Glomerular visceral epithelial cell (primary cell): ENCODE measurements around the gene SPECC1.
"Not testable (repeated sequence)": the region's sequence is repeated elsewhere in the genome, so short reads cannot be mapped to it uniquely, and the experiment has no call there.

Source experiments
- DNase-seq: peaks from one replicate; pipeline ENCODE4 v3.0.0-alpha.2; 2016; ENCODE audit errors: extremely low spot score

The SPECC1 gene

DNA sequence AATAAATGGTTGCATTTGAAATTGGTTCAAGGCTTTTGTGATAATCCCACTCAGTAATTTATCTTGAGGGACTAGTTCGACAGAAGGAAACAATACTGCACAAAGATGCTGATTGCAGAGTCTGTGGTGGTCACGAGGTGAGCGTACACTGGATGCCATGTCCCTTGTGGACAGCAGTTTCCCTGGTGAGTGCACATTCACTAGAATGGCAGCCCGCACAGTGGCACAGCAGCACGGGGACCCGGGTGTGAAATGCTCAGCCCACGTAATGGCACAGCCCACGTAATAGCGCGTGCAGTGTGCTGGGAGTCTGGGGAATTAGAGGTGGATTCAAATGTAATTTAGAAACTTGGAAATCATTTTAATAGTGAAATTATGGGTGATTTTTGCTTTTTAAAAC, 304.1 kb downstream of the SPECC1 start:
- DNase-seq, result no peak

DNA sequence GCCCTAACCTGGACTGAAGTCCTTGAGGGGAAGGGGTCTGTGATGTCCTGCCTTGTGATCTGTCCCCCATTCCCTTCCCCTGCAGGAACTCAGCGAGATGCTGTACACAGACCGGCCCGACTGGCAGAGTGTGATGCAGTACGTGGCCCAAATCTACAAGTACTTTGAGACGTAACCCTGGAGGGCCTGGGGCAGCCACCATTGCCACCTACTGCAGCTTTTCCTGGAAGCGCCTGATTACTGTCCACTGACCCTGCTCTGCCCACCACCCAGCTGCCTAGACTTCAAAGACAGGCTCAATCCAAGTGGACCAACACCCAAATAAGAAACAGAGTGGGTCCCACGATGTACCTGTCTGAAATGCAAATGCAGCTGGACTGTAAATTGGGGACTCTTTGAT, 304.7 kb downstream of the SPECC1 start:
- no peak for DNase-seq

DNA sequence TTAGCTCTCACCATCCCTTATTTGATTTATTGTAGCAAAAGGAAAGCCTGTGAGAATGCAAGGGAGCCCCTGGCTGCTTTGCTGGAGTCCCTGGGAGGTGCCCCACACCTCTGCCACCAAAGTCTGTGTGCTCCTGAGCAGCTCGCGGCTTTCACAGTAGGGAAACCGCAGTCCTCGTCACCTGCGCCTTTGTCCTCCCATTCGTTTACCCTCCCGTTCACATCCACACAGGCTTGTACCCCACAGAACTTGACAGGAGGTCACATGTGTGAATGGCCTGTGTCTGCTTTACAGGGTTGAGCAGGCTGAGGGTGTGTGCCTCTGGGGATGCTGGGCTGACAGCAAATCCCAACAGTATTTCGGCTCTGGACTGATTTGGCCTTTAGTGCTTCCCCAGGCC, 305.7 kb downstream of the SPECC1 start:
- no peak for DNase-seq

DNA sequence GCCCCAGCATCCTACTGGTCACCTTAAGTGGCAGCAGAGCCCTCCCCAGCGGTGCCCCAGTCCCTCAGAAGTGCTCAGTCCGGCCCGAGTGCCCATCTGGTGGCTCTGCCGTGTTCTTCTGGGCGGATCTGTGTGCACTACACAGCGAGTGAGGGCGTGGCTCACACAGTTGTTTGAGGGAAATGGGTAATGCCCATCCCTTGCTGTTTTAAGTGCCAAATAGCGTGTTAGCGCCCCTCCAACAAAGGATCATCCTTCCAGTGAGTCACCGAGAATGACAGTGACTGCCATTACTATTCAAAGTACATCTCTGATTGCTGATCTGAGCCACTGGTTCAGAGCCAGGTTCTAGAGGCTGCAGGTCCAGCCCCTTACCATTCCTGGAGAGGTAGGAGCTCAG, 306.2 kb downstream of the SPECC1 start:
- DNase-seq, result no peak

DNA sequence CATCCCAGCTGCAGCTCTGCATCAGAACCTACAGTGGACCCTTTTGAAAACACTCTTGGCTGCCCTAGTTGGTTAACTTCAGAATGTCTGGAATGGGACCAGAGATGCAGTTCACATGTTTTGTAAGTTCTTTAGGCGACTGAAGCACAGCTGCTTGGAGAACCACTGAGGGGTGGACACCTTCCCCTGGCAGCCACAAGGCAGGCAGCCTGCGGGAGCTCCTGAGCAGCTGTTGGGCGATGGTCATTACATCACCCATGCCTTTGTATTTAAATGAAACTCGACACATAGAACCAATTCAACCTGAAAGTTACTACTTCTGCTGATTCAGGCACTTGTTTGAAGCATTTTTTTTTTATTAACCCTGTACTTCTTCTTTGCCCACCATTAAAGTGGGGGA, 306.7 kb downstream of the SPECC1 start:
- no peak for DNase-seq

DNA sequence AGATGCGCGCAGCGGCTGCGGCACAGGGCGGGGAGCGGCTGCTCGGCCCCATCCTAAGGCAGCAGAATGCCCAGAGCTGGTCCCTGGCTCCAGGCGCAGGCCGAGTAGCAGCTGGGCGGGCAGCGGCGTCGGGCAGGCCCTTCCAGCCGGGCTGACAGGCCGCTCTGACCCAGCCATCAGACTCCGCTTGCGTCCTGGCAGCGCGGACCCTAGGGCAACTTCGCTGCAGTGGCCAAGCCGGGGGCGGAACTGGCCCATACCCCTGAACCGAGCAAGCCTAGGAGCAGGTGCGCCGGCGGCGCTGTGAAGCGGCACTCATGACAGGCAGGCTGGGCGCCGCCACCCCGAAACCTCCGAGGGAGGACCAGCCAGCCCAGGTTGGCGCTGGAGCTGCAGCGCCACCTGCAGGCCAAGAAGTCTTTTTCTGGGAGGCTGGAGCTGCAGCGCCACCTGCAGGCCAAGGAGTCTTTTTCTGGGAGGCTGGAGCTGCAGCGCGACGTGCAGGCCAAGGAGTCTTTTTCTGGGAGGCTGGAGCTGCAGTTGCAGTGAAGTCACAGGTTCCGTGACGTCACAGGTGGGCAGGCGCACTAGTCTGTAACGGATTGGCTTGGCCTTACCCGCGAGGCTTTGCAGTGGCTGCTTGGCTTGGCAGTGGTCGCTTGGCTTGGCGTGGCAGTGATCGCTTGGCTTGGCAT, 311.5 kb downstream of the SPECC1 start:
- DNase-seq, result peak; percentile 71

DNA sequence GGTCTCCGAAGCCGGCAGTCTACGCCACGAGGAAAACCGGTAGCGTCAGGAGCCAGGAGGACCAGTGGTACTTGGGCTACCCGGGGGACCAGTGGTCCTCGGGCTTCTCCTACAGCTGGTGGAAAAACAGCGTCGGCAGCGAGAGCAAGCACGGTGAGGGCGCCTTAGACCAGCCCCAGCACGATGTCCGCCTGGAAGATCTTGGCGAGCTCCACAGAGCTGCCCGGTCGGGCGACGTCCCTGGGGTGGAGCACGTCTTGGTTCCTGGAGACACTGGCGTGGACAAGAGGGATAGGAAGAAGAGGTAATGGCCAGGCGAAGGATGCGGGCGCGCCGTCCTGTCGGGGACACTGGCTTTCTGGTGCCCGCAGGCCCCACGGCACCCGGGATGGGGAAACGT, 312.2 kb downstream of the SPECC1 start:
- DNase-seq, result not testable (repeated sequence)

DNA sequence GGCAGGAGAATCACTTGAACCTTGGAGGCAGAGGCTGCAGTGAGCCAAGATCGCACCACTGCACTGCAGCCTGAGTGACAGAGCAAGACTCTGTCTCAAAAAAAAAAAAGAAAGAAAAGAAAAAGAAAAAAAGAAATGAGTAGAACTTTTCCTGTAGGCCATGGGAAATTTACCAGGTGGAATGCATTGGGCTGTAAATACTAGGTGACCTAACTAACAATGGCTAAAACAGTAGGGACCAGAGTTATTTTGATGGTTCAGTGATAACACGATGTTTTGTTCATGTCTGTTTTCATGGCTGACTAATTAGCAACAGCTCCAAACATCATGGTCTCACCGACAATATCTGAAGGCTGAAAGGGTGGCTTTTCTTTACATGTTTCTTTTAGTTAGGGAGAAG, 318.6 kb downstream of the SPECC1 start:
- DNase-seq, result not testable (repeated sequence)

DNA sequence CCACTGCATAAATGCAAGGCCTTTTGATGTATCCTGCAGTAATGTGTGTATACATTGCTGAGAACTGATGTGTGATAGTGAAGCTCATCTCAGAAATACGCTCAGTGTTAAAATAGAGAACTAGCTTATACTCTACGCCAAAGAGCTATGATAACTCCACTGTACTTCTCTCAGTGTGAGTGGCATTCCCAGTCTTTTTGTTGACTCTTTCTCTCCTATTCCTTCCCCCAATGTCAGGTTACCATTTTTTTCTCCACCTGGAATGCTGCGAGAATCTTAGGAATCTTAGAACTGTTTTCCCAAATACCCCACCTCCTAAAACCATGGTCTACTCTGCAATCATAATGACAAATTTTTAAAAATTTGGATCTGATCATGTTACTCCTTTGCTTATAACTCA, 342.2 kb downstream of the SPECC1 start:
- not testable (repeated sequence) for DNase-seq

DNA sequence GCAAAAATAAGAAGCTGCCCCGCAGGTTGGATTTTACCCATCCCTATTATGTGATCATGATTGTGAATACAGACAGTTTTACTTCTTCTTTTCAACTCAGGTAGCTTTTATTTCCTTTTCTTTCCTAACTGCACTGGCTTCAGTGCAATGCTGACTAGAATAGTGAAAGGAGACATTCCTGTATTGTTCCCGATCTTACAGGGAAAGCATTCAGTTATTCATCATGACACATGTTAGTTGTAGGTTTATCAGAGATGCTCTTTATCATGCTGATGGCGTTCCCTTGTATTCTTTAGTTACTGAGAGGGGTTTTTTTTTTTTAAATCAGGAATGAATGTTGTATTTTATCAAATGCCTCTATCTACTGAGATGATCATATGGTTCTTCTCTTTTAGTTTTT, 343.4 kb downstream of the SPECC1 start:
- not testable (repeated sequence) for DNase-seq

DNA sequence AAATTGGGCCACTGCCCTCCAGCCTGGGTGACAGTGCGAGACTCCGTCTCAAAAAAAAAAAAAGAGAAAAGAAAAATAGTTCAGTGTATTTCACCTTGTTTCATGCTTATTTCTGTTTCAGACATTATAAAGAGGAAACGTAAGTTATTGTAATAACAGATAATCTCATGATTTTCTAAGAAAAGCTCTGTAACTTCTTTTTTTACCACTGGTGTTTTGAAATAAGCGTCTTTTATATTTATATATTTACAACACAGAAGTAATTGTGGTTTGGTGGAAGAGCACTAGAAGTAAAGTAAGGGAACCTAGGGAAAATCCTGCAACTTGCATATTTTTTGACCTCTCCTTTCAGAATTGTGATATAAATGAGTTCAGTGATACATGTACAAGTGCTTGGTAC, 354.7 kb downstream of the SPECC1 start:
- not testable (repeated sequence) for DNase-seq
